Activated CD8-positive, alpha-beta T cell treated with anti-CD3 and anti-CD28 coated beads for 36 hours (primary cell): ENCODE results near the gene SOCS1. TPM values are rescaled to one million over a fixed set of nuclear protein-coding genes. Genes with fewer than 3 reads are reported as not detected.

ENCODE experiments used
- ATAC-seq: fragments of 200-7000 bp; cut with Tn5 transposase; one replicate; pipeline ENCODE4 v1.10.0; 2021; ENCODE audit warnings: mild to moderate bottlenecking, moderate library complexity
- CTCF ChIA-PET: fragments of 350-600 bp; sonication (Branson Sonifier 250); formaldehyde crosslinking; loops from one replicate; lab custom pipeline; 2021; ENCODE audit warnings: antibody characterized with exemption; lab: Charles Lee
- POLR2A ChIA-PET: fragments of 350-600 bp; sonication (Branson Sonifier 250); formaldehyde crosslinking; loops from one replicate; lab custom pipeline; 2021; ENCODE audit warnings: antibody characterized with exemption; lab: Charles Lee
- DNase-seq: peaks from one replicate; pipeline ENCODE4 v3.0.0-alpha.2; 2020
- H3K27ac Mint-ChIP-seq: one replicate; pipeline ENCODE4 v1.8.0; 2021; ENCODE audit warnings: mild to moderate bottlenecking, mixed read lengths
- H3K27me3 Mint-ChIP-seq: one replicate; pipeline ENCODE4 v1.8.0; 2021; ENCODE audit warnings: mixed read lengths
- H3K36me3 Mint-ChIP-seq: one replicate; pipeline ENCODE4 v1.8.0; 2021; ENCODE audit warnings: low read depth, mixed read lengths
- H3K4me1 Mint-ChIP-seq: one replicate; pipeline ENCODE4 v1.8.0; 2021; ENCODE audit warnings: low read depth, mixed read lengths
- H3K4me3 Mint-ChIP-seq: one replicate; pipeline ENCODE4 v1.8.0; 2021; ENCODE audit warnings: mild to moderate bottlenecking, moderate library complexity, mixed read lengths
- H3K9me3 Mint-ChIP-seq: one replicate; pipeline ENCODE4 v1.8.0; 2021; ENCODE audit warnings: mixed read lengths
- CTCF ChIP-seq: fragments of 200-600 bp; IDR thresholded peaks from one replicate; pipeline ENCODE4 v1.8.0; 2022; ENCODE audit warnings: antibody characterized with exemption, mild to moderate bottlenecking
- intact Hi-C: fragments of 100-400 bp; cut with micrococcal nuclease; formaldehyde crosslinking; loops from one replicate; pipeline ENCODE4 v1.10.0; 2022
- total RNA-seq, 2 experiments: library from RNA; stranded (reverse); gene quantifications; one replicate each; pipeline ENCODE4 v1.2.3, GENCODE V29; 2021

The SOCS1 gene
- total RNA-seq, 2 experiments from 2014 or later, result 75.7 to 75.8 TPM

GRCh38 chr16:11283820-11284248, 27.8 kb upstream of the SOCS1 start:
- CTCF ChIA-PET, result interaction anchor here (1.0 to 1.6 kb wide), 3 partner anchors 10 to 326 kb away, joined by 3 to 4 read pairs (median 3); partner anchors contain the start of gene PRM3
- no peaks in the 10 kb centered on the region for H3K9me3 Mint-ChIP-seq
- intact Hi-C loops, result no loop called here

GRCh38 chr16:11280616-11281522, 24.9 kb upstream of the SOCS1 start, which contains the start of gene PRM1:
PRM1 (minus strand) TSS chr16:11281330; CDS start chr16:11281238, 92 bp downstream.
- no peak within 1 kb of the TSS for H3K27ac Mint-ChIP-seq

More at GRCh38 chr16:11283820-11284248, 27.8 kb upstream of the SOCS1 start:
- no peak overlapping the region for H3K27ac Mint-ChIP-seq
- ATAC-seq (no peak), DNase-seq (no peak)
- no peaks in the 10 kb centered on the region for H3K27me3 Mint-ChIP-seq
- no peak for TF ChIP-seq CTCF
- POLR2A ChIA-PET, result interaction anchor here (0.7 to 3.0 kb wide), 3 partner anchors 11 to 14 kb away, joined by 3 to 9 read pairs (median 3); no protein-coding TSS in a partner anchor
- peaks cover 20% of the 10 kb centered on the region for H3K4me1 Mint-ChIP-seq
- H3K36me3 Mint-ChIP-seq, result no peaks in the 10 kb centered on the region
- H3K4me3 Mint-ChIP-seq, result no peak overlapping the region

GRCh38 chr16:11278681-11279628, 23.0 kb upstream of the SOCS1 start:
- Mint-ChIP-seq H3K27ac (no peak overlapping the region), H3K27me3 (no peaks in the 10 kb centered on the region), H3K4me1 (no peaks in the 10 kb centered on the region), H3K9me3 (no peaks in the 10 kb centered on the region), H3K36me3 (no peaks in the 10 kb centered on the region), H3K4me3 (no peak overlapping the region)
- ChIA-PET POLR2A (interaction anchor here (0.8 kb wide), 1 partner anchor 17 kb away, joined by 3 read pairs; no protein-coding TSS in a partner anchor), CTCF (no interaction called here)
- ATAC-seq (no peak), DNase-seq (no peak)
- intact Hi-C loops, result no loop called here
- TF ChIP-seq CTCF, result no peak

More at GRCh38 chr16:11280616-11281522, 24.9 kb upstream of the SOCS1 start, which contains the start of gene PRM1:
- no peaks in the 10 kb centered on the region for H3K27me3 Mint-ChIP-seq
- no peaks in the 10 kb centered on the region for H3K36me3 Mint-ChIP-seq
- no peak for TF ChIP-seq CTCF
- intact Hi-C loops, result no loop called here
- no peaks in the 10 kb centered on the region for H3K9me3 Mint-ChIP-seq
- CTCF ChIA-PET, result no interaction called here
- no peak for ATAC-seq
- peaks cover 9% of the 10 kb centered on the region for H3K4me1 Mint-ChIP-seq
- POLR2A ChIA-PET, result no interaction called here
- DNase-seq, result no peak
- H3K4me3 Mint-ChIP-seq, result no peak within 1 kb of the TSS

GRCh38 chr16:11277607-11278337, 21.8 kb upstream of the SOCS1 start:
- H3K27me3 Mint-ChIP-seq, result no peaks in the 10 kb centered on the region
- H3K4me3 Mint-ChIP-seq, result no peak overlapping the region
- no peak overlapping the region for H3K27ac Mint-ChIP-seq
- ATAC-seq (no peak), DNase-seq (no peak)
- CTCF ChIA-PET, result no interaction called here
- H3K4me1 Mint-ChIP-seq, result no peaks in the 10 kb centered on the region
- intact Hi-C loops, result no loop called here
- POLR2A ChIA-PET, result no interaction called here
- H3K36me3 Mint-ChIP-seq, result no peaks in the 10 kb centered on the region
- no peaks in the 10 kb centered on the region for H3K9me3 Mint-ChIP-seq
- no peak for TF ChIP-seq CTCF
